Measurements from ENCODE around the gene ABCC9.

DNA sequence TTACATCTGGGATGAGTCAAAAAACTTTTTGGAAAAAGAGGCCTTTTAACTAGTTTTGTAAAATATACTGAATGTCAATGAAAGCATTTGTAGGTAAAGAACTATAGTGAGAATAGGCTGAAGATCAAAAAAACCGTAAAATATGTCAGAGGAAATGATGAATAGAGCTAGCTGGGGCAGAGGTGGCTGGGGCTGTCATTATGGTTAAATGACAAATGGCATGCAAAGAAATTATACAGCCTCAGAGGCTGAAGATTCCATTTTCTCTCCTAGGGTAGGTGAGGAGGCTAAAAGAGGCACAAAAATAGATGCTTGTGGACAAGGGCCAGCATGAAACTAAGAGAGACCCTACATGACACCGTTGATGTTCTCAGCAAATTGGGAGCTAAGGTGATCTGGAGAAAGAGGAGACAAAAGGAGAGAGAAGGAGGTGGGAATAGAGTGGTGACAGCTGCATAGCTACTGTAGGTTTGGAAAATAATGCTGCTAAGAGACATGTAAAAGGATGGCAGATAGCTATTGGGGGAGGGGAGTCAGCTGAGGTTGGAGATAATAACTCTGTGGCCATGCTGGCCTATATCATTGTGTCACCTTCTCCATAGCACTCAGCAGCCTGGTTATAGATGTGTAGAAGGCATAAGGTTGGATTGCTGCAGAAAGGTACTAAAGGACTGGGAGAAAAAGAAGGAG, 63.8 kb downstream of the ABCC9 start:
- TF ChIP-seq FOXP2 (optimal IDR thresholded peaks at IDR 0.05; ENCODE audit: control extremely low read depth, extremely low read length, insufficient read depth) (no peak), POLR2AphosphoS5 (IDR thresholded peaks at IDR 0.05; ENCODE audit: borderline replicate concordance, low read depth, low read length) (no peak), EZH2 (IDR thresholded peaks at IDR 0.05) (no peak)
